ENCODE results near the gene ASTL.

DNA sequence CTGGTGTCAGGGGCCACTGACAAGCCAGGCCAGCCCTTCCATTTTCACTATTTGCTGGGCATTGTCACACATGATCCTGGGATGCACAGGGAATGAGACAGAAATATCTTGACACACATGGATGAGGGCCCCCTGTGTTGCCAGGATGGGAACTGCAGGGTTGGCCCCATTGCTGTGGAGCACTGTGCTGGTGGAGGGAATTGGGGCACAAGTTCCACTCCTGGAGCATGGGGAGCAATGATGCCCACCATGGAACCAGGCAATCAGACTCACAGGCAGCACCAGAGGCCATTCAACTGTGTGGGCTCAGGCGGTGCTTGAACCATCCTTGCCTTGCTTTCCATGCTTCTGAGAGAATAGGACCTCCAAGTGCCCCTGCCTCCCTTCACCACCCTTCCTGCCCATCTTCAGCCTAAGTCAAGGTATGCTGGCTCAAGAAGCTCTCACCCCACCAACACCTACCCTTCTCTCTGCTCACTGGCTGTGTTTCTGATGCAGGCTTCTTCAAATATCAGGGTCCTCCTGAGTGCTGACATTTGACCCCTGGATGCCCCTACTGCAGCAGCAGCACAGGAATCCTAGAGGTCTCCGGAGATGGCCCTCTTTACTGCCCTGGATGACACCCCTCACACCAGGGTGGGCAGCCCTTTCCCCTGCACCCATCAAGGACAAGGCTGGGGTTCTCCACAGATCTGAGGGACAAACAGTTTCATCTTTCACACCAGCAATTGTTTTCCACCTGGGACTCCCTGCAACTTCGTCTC, 33.0 kb downstream of the ASTL start:
- TF ChIP-seq CTCF (IDR thresholded peaks at IDR 0.05) (no peak), EZH2 (IDR thresholded peaks at IDR 0.05) (no peak), EZH2phosphoT487 (IDR thresholded peaks at IDR 0.05) (no peak)

All from neural progenitor cell (in vitro differentiated cells).